Measurements from ENCODE around the gene DLG5. TPM values are rescaled to one million over a fixed set of nuclear protein-coding genes. Genes with fewer than 3 reads are reported as not detected.
A peak's percentile ranks its signal among the peaks of the same experiment; 100 is the strongest.

Gene DLG5
- total and polyA plus RNA-seq, 9 of the 15 experiments (the other 6 are each of a cell fraction or from before 2014, with no cell fraction given) = 1.4 to 26.8 (median 11.2) TPM

DNA sequence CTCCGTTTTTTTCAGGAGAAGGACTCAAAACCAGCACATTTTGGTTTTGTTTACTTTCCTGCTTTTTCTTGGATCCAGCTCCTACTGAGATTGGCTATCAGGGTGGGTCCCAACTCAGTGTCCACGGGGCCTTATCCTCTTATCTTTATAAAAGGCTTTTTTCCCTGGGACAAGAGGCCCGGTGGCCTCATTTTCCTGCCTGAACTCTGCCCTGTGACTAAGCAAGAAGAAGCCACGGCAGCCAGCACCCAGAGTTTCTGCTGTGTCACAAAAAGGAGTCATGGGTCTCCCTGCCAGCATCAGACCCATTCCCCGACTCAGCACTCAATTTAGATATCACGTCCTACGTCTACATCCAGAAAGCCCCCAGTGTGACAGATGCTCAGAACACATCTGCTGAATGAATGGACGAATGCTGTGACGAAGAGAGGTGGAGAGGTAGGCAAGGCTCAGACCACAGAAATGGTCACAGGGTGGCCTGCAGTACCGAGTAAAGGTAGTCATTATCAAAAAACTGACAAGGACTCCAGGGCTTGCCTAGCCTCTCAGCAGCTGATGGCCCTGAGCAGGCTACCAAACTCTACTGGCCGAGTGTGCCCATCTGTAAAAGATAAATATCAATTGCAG, 16.7 kb downstream of the DLG5 start (continued):
- TF ChIP-seq, protein P1, sequence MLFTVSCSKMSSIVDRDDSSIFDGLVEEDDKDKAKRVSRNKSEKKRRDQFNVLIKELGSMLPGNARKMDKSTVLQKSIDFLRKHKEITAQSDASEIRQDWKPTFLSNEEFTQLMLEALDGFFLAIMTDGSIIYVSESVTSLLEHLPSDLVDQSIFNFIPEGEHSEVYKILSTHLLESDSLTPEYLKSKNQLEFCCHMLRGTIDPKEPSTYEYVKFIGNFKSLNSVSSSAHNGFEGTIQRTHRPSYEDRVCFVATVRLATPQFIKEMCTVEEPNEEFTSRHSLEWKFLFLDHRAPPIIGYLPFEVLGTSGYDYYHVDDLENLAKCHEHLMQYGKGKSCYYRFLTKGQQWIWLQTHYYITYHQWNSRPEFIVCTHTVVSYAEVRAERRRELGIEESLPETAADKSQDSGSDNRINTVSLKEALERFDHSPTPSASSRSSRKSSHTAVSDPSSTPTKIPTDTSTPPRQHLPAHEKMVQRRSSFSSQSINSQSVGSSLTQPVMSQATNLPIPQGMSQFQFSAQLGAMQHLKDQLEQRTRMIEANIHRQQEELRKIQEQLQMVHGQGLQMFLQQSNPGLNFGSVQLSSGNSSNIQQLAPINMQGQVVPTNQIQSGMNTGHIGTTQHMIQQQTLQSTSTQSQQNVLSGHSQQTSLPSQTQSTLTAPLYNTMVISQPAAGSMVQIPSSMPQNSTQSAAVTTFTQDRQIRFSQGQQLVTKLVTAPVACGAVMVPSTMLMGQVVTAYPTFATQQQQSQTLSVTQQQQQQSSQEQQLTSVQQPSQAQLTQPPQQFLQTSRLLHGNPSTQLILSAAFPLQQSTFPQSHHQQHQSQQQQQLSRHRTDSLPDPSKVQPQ (CRISPR knock-in tag; IDR thresholded peaks at IDR 0.05; ENCODE audit: borderline replicate concordance) = no peak
- peak; percentile 73; the same call in 1 of the 2 replicates for TF ChIP-seq MEF2D (tag; conservative IDR thresholded peaks at IDR 0.05; ENCODE audit: low read depth)
- TF ChIP-seq ZNF766 (CRISPR knock-in tag; conservative IDR thresholded peaks at IDR 0.05) = peak; percentile 92
- TF ChIP-seq SP1 (CRISPR knock-in tag; IDR thresholded peaks at IDR 0.05) = no peak
- peak; percentile 41; the same call in 1 of the 2 replicates for TF ChIP-seq MBD2 (IDR thresholded peaks at IDR 0.05; ENCODE audit: borderline replicate concordance, low read depth)
- TF ChIP-seq C11orf30 (IDR thresholded peaks at IDR 0.05; ENCODE audit: low read depth) = peak; percentile 98
- TF ChIP-seq NR2C1 (IDR thresholded peaks at IDR 0.05) = peak; percentile 95
- TF ChIP-seq NR2C1 (tag; IDR thresholded peaks at IDR 0.05) = peak; percentile 97
- no peak for TF ChIP-seq POU5F1 (IDR thresholded peaks at IDR 0.05; ENCODE audit: borderline replicate concordance, low read depth, low read length, partially characterized antibody)
- 0 out of 2 replicates have a peak, but pooled peaks have one; percentile 21 for TF ChIP-seq JUNB (CRISPR knock-in tag; conservative IDR thresholded peaks at IDR 0.05)
- 0 out of 2 replicates have a peak, but pooled peaks have one; percentile 70 for TF ChIP-seq HDAC8 (tag; IDR thresholded peaks at IDR 0.05)
- TF ChIP-seq, protein P2, sequence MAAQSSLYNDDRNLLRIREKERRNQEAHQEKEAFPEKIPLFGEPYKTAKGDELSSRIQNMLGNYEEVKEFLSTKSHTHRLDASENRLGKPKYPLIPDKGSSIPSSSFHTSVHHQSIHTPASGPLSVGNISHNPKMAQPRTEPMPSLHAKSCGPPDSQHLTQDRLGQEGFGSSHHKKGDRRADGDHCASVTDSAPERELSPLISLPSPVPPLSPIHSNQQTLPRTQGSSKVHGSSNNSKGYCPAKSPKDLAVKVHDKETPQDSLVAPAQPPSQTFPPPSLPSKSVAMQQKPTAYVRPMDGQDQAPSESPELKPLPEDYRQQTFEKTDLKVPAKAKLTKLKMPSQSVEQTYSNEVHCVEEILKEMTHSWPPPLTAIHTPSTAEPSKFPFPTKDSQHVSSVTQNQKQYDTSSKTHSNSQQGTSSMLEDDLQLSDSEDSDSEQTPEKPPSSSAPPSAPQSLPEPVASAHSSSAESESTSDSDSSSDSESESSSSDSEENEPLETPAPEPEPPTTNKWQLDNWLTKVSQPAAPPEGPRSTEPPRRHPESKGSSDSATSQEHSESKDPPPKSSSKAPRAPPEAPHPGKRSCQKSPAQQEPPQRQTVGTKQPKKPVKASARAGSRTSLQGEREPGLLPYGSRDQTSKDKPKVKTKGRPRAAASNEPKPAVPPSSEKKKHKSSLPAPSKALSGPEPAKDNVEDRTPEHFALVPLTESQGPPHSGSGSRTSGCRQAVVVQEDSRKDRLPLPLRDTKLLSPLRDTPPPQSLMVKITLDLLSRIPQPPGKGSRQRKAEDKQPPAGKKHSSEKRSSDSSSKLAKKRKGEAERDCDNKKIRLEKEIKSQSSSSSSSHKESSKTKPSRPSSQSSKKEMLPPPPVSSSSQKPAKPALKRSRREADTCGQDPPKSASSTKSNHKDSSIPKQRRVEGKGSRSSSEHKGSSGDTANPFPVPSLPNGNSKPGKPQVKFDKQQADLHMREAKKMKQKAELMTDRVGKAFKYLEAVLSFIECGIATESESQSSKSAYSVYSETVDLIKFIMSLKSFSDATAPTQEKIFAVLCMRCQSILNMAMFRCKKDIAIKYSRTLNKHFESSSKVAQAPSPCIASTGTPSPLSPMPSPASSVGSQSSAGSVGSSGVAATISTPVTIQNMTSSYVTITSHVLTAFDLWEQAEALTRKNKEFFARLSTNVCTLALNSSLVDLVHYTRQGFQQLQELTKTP (IDR thresholded peaks at IDR 0.05; ENCODE audit: low read depth in 1 of 2, partially characterized antibody in 2 of 2) = peak; percentile 42 to 71
- no peak for TF ChIP-seq TEAD4 (IDR thresholded peaks at IDR 0.05; ENCODE audit: low read length)
- TF ChIP-seq TEAD4 (CRISPR knock-in tag; IDR thresholded peaks at IDR 0.05; ENCODE audit: borderline replicate concordance) = no peak
- peak; percentile 93 for TF ChIP-seq MAFK (IDR thresholded peaks at IDR 0.05; ENCODE audit: low read length)
- TF ChIP-seq CHD1 (IDR thresholded peaks at IDR 0.05; ENCODE audit: low read length) = no peak
- TF ChIP-seq ZBTB1 (CRISPR knock-in tag; IDR thresholded peaks at IDR 0.05; ENCODE audit: borderline replicate concordance, low read depth) = no peak
- TF ChIP-seq, protein P3, sequence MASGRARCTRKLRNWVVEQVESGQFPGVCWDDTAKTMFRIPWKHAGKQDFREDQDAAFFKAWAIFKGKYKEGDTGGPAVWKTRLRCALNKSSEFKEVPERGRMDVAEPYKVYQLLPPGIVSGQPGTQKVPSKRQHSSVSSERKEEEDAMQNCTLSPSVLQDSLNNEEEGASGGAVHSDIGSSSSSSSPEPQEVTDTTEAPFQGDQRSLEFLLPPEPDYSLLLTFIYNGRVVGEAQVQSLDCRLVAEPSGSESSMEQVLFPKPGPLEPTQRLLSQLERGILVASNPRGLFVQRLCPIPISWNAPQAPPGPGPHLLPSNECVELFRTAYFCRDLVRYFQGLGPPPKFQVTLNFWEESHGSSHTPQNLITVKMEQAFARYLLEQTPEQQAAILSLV (tag; IDR thresholded peaks at IDR 0.05) = peak; percentile 50; the same call in 1 of the 2 replicates
